ENCODE results near the gene MAN1B1. TPM values are rescaled to one million over a fixed set of nuclear protein-coding genes. Genes with fewer than 3 reads are reported as not detected.

MAN1B1 gene
- 35.7 TPM for polyA plus RNA-seq (2013)

- peak within 1 kb of the TSS; percentile 42 to 88 (median 82) for H3K4me3 ChIP-seq (ENCODE audit: control insufficient read depth in 1 of 7, extremely low read depth in 1 of 7, insufficient read depth in 4 of 7, low read depth in 2 of 7, low read length in 6 of 7)
Measured at GRCh38 chr9:137086531-137087408, at the start of gene MAN1B1. Gene MAN1B1 (plus strand): TSS chr9:137086985. CDS start chr9:137087000, 15 bp downstream.

GRCh38 chr9:137037035-137037434, 49.8 kb upstream of the MAN1B1 start:
- ChIA-PET CTCF (interaction anchor here (0.9 to 8.5 kb wide), 6 partner anchors 10 to 244 kb away, joined by 3 to 109 read pairs (median 17); partner anchors contain the start of genes ABCA2, C8G, FBXW5 and NPDC1), POLR2A (no interaction called here)
- 92% methylated on average over 11 of the region's 13 CpGs for WGBS (ENCODE audit: insufficient coverage)
- no peak for DNase-seq
- peaks cover 0 to 49% (median 46%) of the 10 kb centered on the region in 4 experiments for H3K4me1 ChIP-seq (ENCODE audit: control extremely low read depth in 1 of 4, control insufficient read depth in 4 of 4, insufficient read depth in 4 of 4, low read length in 3 of 4)
- no peak overlapping the region for H3K27ac ChIP-seq (ENCODE audit: insufficient read depth in 1 of 2, low read depth in 1 of 2, low read length in 2 of 2, poor library complexity in 1 of 2, severe bottlenecking in 2 of 2)
- H3K4me3 ChIP-seq (ENCODE audit: control insufficient read depth in 1 of 7, extremely low read depth in 1 of 7, insufficient read depth in 4 of 7, low read depth in 2 of 7, low read length in 6 of 7): no peak overlapping the region
- no peaks in the 10 kb centered on the region for H3K27me3 ChIP-seq (replicated peaks in 2 of 5; ENCODE audit: control insufficient read depth in 4 of 5, insufficient read depth in 5 of 5, low read length in 4 of 5)
- no peaks in the 10 kb centered on the region for H3K9me3 ChIP-seq (ENCODE audit: control extremely low read depth in 1 of 5, control insufficient read depth in 4 of 5, insufficient read depth in 2 of 5, low read depth in 1 of 5, low read length in 4 of 5)
- peaks cover 0 to 49% (median 30%) of the 10 kb centered on the region in 4 experiments for H3K36me3 ChIP-seq (ENCODE audit: control insufficient read depth in 4 of 4, insufficient read depth in 4 of 4, low read length in 3 of 4)

More at GRCh38 chr9:137086531-137087408, at the start of gene MAN1B1:
- peak; percentile 98 to 99 (median 99) for DNase-seq
- Histone ChIP-seq H3K36me3 (ENCODE audit: control insufficient read depth in 4 of 4, insufficient read depth in 4 of 4, low read length in 3 of 4) (peaks cover 2 to 43% (median 29%) of the 10 kb centered on the region in 4 experiments), H3K27ac (ENCODE audit: insufficient read depth in 1 of 2, low read depth in 1 of 2, low read length in 2 of 2, poor library complexity in 1 of 2, severe bottlenecking in 2 of 2) (peak within 1 kb of the TSS; percentile 61 to 79), H3K9me3 (ENCODE audit: control extremely low read depth in 1 of 5, control insufficient read depth in 4 of 5, insufficient read depth in 2 of 5, low read depth in 1 of 5, low read length in 4 of 5) (no peaks in the 10 kb centered on the region), H3K27me3 (replicated peaks in 2 of 5; ENCODE audit: control insufficient read depth in 4 of 5, insufficient read depth in 5 of 5, low read length in 4 of 5) (no peaks in the 10 kb centered on the region), H3K4me1 (ENCODE audit: control extremely low read depth in 1 of 4, control insufficient read depth in 4 of 4, insufficient read depth in 4 of 4, low read length in 3 of 4) (peaks cover 8 to 29% (median 21%) of the 10 kb centered on the region in 4 experiments)
- 0% methylated on average over 101 of the region's 101 CpGs for WGBS (ENCODE audit: insufficient coverage)
- POLR2A ChIA-PET: no interaction called here
- CTCF ChIA-PET: interaction anchor here (0.8 to 3.1 kb wide), 8 partner anchors 11 to 58 kb away, joined by 3 to 11 read pairs (median 4); partner anchors contain the start of gene SAPCD2

GRCh38 chr9:137037483-137037882, 49.3 kb upstream of the MAN1B1 start:
- Histone ChIP-seq H3K36me3 (ENCODE audit: control insufficient read depth in 4 of 4, insufficient read depth in 4 of 4, low read length in 3 of 4) (peaks cover 0 to 49% (median 30%) of the 10 kb centered on the region in 4 experiments), H3K27ac (ENCODE audit: insufficient read depth in 1 of 2, low read depth in 1 of 2, low read length in 2 of 2, poor library complexity in 1 of 2, severe bottlenecking in 2 of 2) (no peak overlapping the region), H3K4me1 (ENCODE audit: control extremely low read depth in 1 of 4, control insufficient read depth in 4 of 4, insufficient read depth in 4 of 4, low read length in 3 of 4) (peaks cover 0 to 45% (median 42%) of the 10 kb centered on the region in 4 experiments), H3K4me3 (ENCODE audit: control insufficient read depth in 1 of 7, extremely low read depth in 1 of 7, insufficient read depth in 4 of 7, low read depth in 2 of 7, low read length in 6 of 7) (no peak overlapping the region), H3K9me3 (ENCODE audit: control extremely low read depth in 1 of 5, control insufficient read depth in 4 of 5, insufficient read depth in 2 of 5, low read depth in 1 of 5, low read length in 4 of 5) (no peaks in the 10 kb centered on the region), H3K27me3 (replicated peaks in 2 of 5; ENCODE audit: control insufficient read depth in 4 of 5, insufficient read depth in 5 of 5, low read length in 4 of 5) (no peaks in the 10 kb centered on the region)
- POLR2A ChIA-PET: interaction anchor here (0.6 kb wide), 1 partner anchor 435 kb away, joined by 5 read pairs; no protein-coding TSS in a partner anchor
- CTCF ChIA-PET: interaction anchor here (1.0 to 8.5 kb wide), 6 partner anchors 9 to 91 kb away, joined by 3 to 109 read pairs (median 16); partner anchors contain the start of genes ABCA2, C8G, FBXW5 and NPDC1
- WGBS (ENCODE audit: insufficient coverage): 98% methylated on average over 8 of the region's 10 CpGs
- DNase-seq: no peak

GRCh38 chr9:137038916-137039315, 47.9 kb upstream of the MAN1B1 start:
- H3K4me3 ChIP-seq (ENCODE audit: control insufficient read depth in 1 of 7, extremely low read depth in 1 of 7, insufficient read depth in 4 of 7, low read depth in 2 of 7, low read length in 6 of 7): no peak overlapping the region
- POLR2A ChIA-PET: interaction anchor here (0.5 kb wide), 1 partner anchor 423 kb away, joined by 3 read pairs; no protein-coding TSS in a partner anchor

GRCh38 chr9:137039611-137040366, 47.0 kb upstream of the MAN1B1 start:
- DNase-seq: no peak
- CTCF ChIA-PET: interaction anchor here (1.0 to 8.5 kb wide), 6 partner anchors 15 to 92 kb away, joined by 3 to 109 read pairs (median 5); partner anchors contain the start of genes ABCA2, CLIC3 and SAPCD2
- POLR2A ChIA-PET: interaction anchor here (0.5 kb wide), 1 partner anchor 422 kb away, joined by 3 read pairs; no protein-coding TSS in a partner anchor
- Histone ChIP-seq H3K27me3 (replicated peaks in 2 of 5; ENCODE audit: control insufficient read depth in 4 of 5, insufficient read depth in 5 of 5, low read length in 4 of 5) (no peaks in the 10 kb centered on the region), H3K4me1 (ENCODE audit: control extremely low read depth in 1 of 4, control insufficient read depth in 4 of 4, insufficient read depth in 4 of 4, low read length in 3 of 4) (peaks cover 0 to 46% (median 42%) of the 10 kb centered on the region in 4 experiments), H3K36me3 (ENCODE audit: control insufficient read depth in 4 of 4, insufficient read depth in 4 of 4, low read length in 3 of 4) (peaks cover 0 to 51% (median 30%) of the 10 kb centered on the region in 4 experiments), H3K9me3 (ENCODE audit: control extremely low read depth in 1 of 5, control insufficient read depth in 4 of 5, insufficient read depth in 2 of 5, low read depth in 1 of 5, low read length in 4 of 5) (no peaks in the 10 kb centered on the region), H3K4me3 (ENCODE audit: control insufficient read depth in 1 of 7, extremely low read depth in 1 of 7, insufficient read depth in 4 of 7, low read depth in 2 of 7, low read length in 6 of 7) (no peak overlapping the region), H3K27ac (ENCODE audit: insufficient read depth in 1 of 2, low read depth in 1 of 2, low read length in 2 of 2, poor library complexity in 1 of 2, severe bottlenecking in 2 of 2) (no peak overlapping the region)
- WGBS (ENCODE audit: insufficient coverage): 92% methylated on average over 19 of the region's 32 CpGs

More at GRCh38 chr9:137038916-137039315, 47.9 kb upstream of the MAN1B1 start:
- Histone ChIP-seq H3K9me3 (ENCODE audit: control extremely low read depth in 1 of 5, control insufficient read depth in 4 of 5, insufficient read depth in 2 of 5, low read depth in 1 of 5, low read length in 4 of 5) (no peaks in the 10 kb centered on the region), H3K27ac (ENCODE audit: insufficient read depth in 1 of 2, low read depth in 1 of 2, low read length in 2 of 2, poor library complexity in 1 of 2, severe bottlenecking in 2 of 2) (no peak overlapping the region), H3K27me3 (replicated peaks in 2 of 5; ENCODE audit: control insufficient read depth in 4 of 5, insufficient read depth in 5 of 5, low read length in 4 of 5) (no peaks in the 10 kb centered on the region), H3K36me3 (ENCODE audit: control insufficient read depth in 4 of 4, insufficient read depth in 4 of 4, low read length in 3 of 4) (peaks cover 0 to 51% (median 30%) of the 10 kb centered on the region in 4 experiments), H3K4me1 (ENCODE audit: control extremely low read depth in 1 of 4, control insufficient read depth in 4 of 4, insufficient read depth in 4 of 4, low read length in 3 of 4) (peaks cover 0 to 44% (median 40%) of the 10 kb centered on the region in 4 experiments)
- DNase-seq: no peak
- CTCF ChIA-PET: interaction anchor here (1.0 to 8.5 kb wide), 7 partner anchors 14 to 91 kb away, joined by 3 to 109 read pairs (median 4); partner anchors contain the start of genes ABCA2, CLIC3 and SAPCD2
- WGBS (ENCODE audit: insufficient coverage): 98% methylated on average over 6 of the region's 9 CpGs

GRCh38 chr9:137040568-137040967, 46.2 kb upstream of the MAN1B1 start:
- Histone ChIP-seq H3K36me3 (ENCODE audit: control insufficient read depth in 4 of 4, insufficient read depth in 4 of 4, low read length in 3 of 4) (peaks cover 0 to 48% (median 29%) of the 10 kb centered on the region in 4 experiments), H3K4me1 (ENCODE audit: control extremely low read depth in 1 of 4, control insufficient read depth in 4 of 4, insufficient read depth in 4 of 4, low read length in 3 of 4) (peaks cover 0 to 46% (median 41%) of the 10 kb centered on the region in 4 experiments), H3K27me3 (replicated peaks in 2 of 5; ENCODE audit: control insufficient read depth in 4 of 5, insufficient read depth in 5 of 5, low read length in 4 of 5) (no peaks in the 10 kb centered on the region), H3K4me3 (ENCODE audit: control insufficient read depth in 1 of 7, extremely low read depth in 1 of 7, insufficient read depth in 4 of 7, low read depth in 2 of 7, low read length in 6 of 7) (no peak overlapping the region), H3K27ac (ENCODE audit: insufficient read depth in 1 of 2, low read depth in 1 of 2, low read length in 2 of 2, poor library complexity in 1 of 2, severe bottlenecking in 2 of 2) (no peak overlapping the region), H3K9me3 (ENCODE audit: control extremely low read depth in 1 of 5, control insufficient read depth in 4 of 5, insufficient read depth in 2 of 5, low read depth in 1 of 5, low read length in 4 of 5) (no peaks in the 10 kb centered on the region)
- CTCF ChIA-PET: interaction anchor here (1.1 to 8.5 kb wide), 2 partner anchors 16 to 27 kb away, joined by 4 to 109 read pairs; partner anchors contain the start of gene ABCA2
- WGBS (ENCODE audit: insufficient coverage): 95% methylated on average over 23 of the region's 23 CpGs
- DNase-seq: no peak
- POLR2A ChIA-PET: no interaction called here
